Adrenal gland (tissue), 5 donors: Measurements from ENCODE around the gene BGN.

Experiments used
- POLR2A ChIP-seq, 2 donors: fragments of 450-650 bp; IDR thresholded peaks; one replicate each; pipeline ENCODE4 v1.6.1; 2017; ENCODE audit warnings: antibody characterized with exemption in 2 of 2, mild to moderate bottlenecking in 2 of 2, moderate library complexity in 1 of 2
- TF ChIP-seq, protein P1 (sequence below), 6 experiments: fragments of 450-650 bp in 4 of 6; fragments of 200-600 bp in 2 of 6; sonication (generic) in 1 of 6; IDR thresholded peaks; 1 replicate in 5 of 6; 2 replicates in 1 of 6; pipeline versions ENCODE4 v1.5.1 to v1.8.0; 2016 to 2021; ENCODE audit warnings: antibody characterized with exemption in 6 of 6, mild to moderate bottlenecking in 2 of 6, moderate library complexity in 1 of 6
- donor health status: DM: no; HTN: no; CAD: no.

DNA sequence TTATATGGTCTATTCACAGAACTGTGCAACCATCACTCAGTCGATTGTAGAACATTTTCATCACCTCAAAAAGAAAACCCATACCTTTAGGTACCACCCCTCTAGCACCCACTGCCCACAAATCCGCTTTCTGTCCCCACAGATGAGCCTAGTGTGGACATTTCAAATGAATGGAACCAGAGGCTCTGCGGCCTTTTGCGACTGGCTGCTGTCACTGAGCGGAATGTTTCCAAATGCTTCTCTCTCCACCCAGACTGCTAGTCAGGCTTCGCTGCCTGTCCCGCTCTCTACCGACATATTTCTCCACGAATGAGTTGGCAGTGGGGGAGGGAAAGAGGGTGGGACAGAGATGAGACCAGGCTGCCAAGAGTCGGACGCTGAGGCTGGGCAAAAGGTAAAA lies 1.7 kb upstream of the BGN start:
- TF ChIP-seq, protein P1, sequence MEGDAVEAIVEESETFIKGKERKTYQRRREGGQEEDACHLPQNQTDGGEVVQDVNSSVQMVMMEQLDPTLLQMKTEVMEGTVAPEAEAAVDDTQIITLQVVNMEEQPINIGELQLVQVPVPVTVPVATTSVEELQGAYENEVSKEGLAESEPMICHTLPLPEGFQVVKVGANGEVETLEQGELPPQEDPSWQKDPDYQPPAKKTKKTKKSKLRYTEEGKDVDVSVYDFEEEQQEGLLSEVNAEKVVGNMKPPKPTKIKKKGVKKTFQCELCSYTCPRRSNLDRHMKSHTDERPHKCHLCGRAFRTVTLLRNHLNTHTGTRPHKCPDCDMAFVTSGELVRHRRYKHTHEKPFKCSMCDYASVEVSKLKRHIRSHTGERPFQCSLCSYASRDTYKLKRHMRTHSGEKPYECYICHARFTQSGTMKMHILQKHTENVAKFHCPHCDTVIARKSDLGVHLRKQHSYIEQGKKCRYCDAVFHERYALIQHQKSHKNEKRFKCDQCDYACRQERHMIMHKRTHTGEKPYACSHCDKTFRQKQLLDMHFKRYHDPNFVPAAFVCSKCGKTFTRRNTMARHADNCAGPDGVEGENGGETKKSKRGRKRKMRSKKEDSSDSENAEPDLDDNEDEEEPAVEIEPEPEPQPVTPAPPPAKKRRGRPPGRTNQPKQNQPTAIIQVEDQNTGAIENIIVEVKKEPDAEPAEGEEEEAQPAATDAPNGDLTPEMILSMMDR (IDR thresholded peaks at IDR 0.05) = no peak
- TF ChIP-seq POLR2A (IDR thresholded peaks at IDR 0.05) = no peak
